ENCODE data around the gene EBF4.
"Not testable (repeated sequence)": the region's sequence is repeated elsewhere in the genome, so short reads cannot be mapped to it uniquely, and the experiment has no call there.

EBF4 gene

GRCh38 chr20:2757969-2758368 lies 65.4 kb downstream of the EBF4 start:
- DNase-seq (ENCODE audit: low spot score) = no peak

- DNase-seq (ENCODE audit: low spot score) = no peak
Observed at GRCh38 chr20:2759143-2759542, 66.6 kb downstream of the EBF4 start.

GRCh38 chr20:2759603-2760296 lies 67.2 kb downstream of the EBF4 start:
- no peak for DNase-seq (ENCODE audit: low spot score)

GRCh38 chr20:2760297-2760951 lies 67.8 kb downstream of the EBF4 start:
- DNase-seq (ENCODE audit: low spot score) = no peak

- no peak for DNase-seq (ENCODE audit: low spot score)
Observed at GRCh38 chr20:2760952-2761305, 68.3 kb downstream of the EBF4 start.

- DNase-seq (ENCODE audit: low spot score) = no peak
Observed at GRCh38 chr20:2761885-2762284, 69.3 kb downstream of the EBF4 start.

GRCh38 chr20:2762578-2763131 lies 70.1 kb downstream of the EBF4 start:
- no peak for DNase-seq (ENCODE audit: low spot score)

- no peak for DNase-seq (ENCODE audit: low spot score)
Observed at GRCh38 chr20:2763186-2763585, 70.6 kb downstream of the EBF4 start.

GRCh38 chr20:2767768-2768631 lies 75.4 kb downstream of the EBF4 start:
- no peak for DNase-seq (ENCODE audit: low spot score)

GRCh38 chr20:2768632-2769015 lies 76.0 kb downstream of the EBF4 start:
- DNase-seq (ENCODE audit: low spot score) = no peak

GRCh38 chr20:2770091-2770490 lies 77.5 kb downstream of the EBF4 start:
- DNase-seq (ENCODE audit: low spot score) = not testable (repeated sequence)

- no peak for DNase-seq (ENCODE audit: low spot score)
Observed at GRCh38 chr20:2771631-2772080, 79.1 kb downstream of the EBF4 start.

- DNase-seq (ENCODE audit: low spot score) = no peak
Observed at GRCh38 chr20:2773812-2774211, 81.2 kb downstream of the EBF4 start.

GRCh38 chr20:2775139-2775538 lies 82.6 kb downstream of the EBF4 start:
- no peak for DNase-seq (ENCODE audit: low spot score)

GRCh38 chr20:2778602-2779321 lies 86.2 kb downstream of the EBF4 start:
- no peak for DNase-seq (ENCODE audit: low spot score)

GRCh38 chr20:2780948-2781347 lies 88.4 kb downstream of the EBF4 start:
- no peak for DNase-seq (ENCODE audit: low spot score)

- DNase-seq (ENCODE audit: low spot score) = no peak
Observed at GRCh38 chr20:2783908-2784566, 91.5 kb downstream of the EBF4 start.

- DNase-seq (ENCODE audit: low spot score) = no peak
Observed at GRCh38 chr20:2793471-2793870, 100.9 kb downstream of the EBF4 start.

GRCh38 chr20:2794202-2794748 lies 101.7 kb downstream of the EBF4 start:
- no peak for DNase-seq (ENCODE audit: low spot score)

- no peak for DNase-seq (ENCODE audit: low spot score)
Observed at GRCh38 chr20:2794866-2795447, 102.4 kb downstream of the EBF4 start.

GRCh38 chr20:2795451-2795850 lies 102.9 kb downstream of the EBF4 start:
- DNase-seq (ENCODE audit: low spot score) = peak; percentile 24

All from hematopoietic multipotent progenitor cell treated with erythropoietin and hydrocortisone succinate and interleukin-3 and kit ligand, for 15 days (in vitro differentiated cells).